AG04450 (cell line): ENCODE measurements around the gene LRIG1. TPM values are rescaled to one million over a fixed set of nuclear protein-coding genes. Genes with fewer than 3 reads are reported as not detected.

ENCODE experiments used
- CTCF ChIA-PET: fragments of 300-600, 350-600 bp; formaldehyde crosslinking; extraction: SDS; loops from one replicate; lab custom pipeline; 2022; ENCODE audit warnings: antibody characterized with exemption, inconsistent platforms; lab: Charles Lee
- POLR2A ChIA-PET: fragments of 350-600 bp; formaldehyde crosslinking; extraction: SDS; loops from one replicate; lab custom pipeline; 2021; ENCODE audit warnings: antibody characterized with exemption, inconsistent platforms; lab: Yijun Ruan, JAX
- DNase-seq: peaks from one replicate; pipeline ENCODE4 v3.0.0-alpha.2; 2011; ENCODE audit warnings: low read depth, low spot score
- H3K27ac ChIP-seq: one replicate; pipeline ENCODE4 v1.5.1; 2012; ENCODE audit warnings: low read depth, low read length, control low read depth
- H3K27me3 ChIP-seq: one replicate; pipeline ENCODE4 v1.6.0; 2012; ENCODE audit warnings: low read length; ENCODE audit not compliant: control insufficient read depth, insufficient read depth
- H3K4me3 ChIP-seq: 2 replicates; pipeline ENCODE4 v1.5.1; 2011; ENCODE audit warnings: mild to moderate bottlenecking, low read depth, low read length, control low read depth
- H3K9me3 ChIP-seq: 2 replicates; pipeline ENCODE4 v1.5.1; 2012; ENCODE audit warnings: low read length; ENCODE audit not compliant: control insufficient read depth, insufficient read depth
- CTCF ChIP-seq: IDR thresholded peaks from 2 replicates; pipeline ENCODE4 v1.5.1; 2011; ENCODE audit warnings: low read depth, low read length, control low read depth, inconsistent platforms
- polyA plus RNA-seq: library from polyadenylated mRNA; depleted of rRNA; stranded (reverse); fragments of >200 nt; gene quantifications from 2 replicates; pipeline ENCODE4 v1.2.3, GENCODE V29; 2011

Gene LRIG1
- polyA plus RNA-seq, 1 experiment = 68.3 TPM

DNA sequence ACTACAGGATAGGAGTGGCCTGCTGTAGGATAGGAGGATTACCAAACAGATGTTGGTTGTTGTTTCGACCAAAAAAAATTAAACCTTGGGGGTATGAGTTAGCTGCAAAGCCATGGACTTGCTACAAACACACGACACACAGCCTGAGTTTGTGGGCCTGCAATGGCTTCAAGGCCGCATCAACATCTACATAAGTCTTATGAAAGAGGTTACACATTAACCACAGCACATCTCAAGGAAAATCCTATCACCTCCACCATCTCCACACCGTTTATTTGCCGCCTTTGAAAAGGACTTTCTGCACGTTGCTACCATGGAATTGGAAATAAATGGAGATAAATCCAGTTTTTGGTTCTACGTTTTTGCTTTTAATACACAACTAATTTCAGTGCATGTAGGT, 23.0 kb downstream of the LRIG1 start:
- TF ChIP-seq CTCF = no peak
- ChIA-PET POLR2A (no interaction called here), CTCF (no interaction called here)
- Histone ChIP-seq H3K27me3 (no peaks in the 10 kb centered on the region), H3K27ac (no peak overlapping the region), H3K4me3 (no peak overlapping the region), H3K9me3 (no peaks in the 10 kb centered on the region)
- DNase-seq = no peak

DNA sequence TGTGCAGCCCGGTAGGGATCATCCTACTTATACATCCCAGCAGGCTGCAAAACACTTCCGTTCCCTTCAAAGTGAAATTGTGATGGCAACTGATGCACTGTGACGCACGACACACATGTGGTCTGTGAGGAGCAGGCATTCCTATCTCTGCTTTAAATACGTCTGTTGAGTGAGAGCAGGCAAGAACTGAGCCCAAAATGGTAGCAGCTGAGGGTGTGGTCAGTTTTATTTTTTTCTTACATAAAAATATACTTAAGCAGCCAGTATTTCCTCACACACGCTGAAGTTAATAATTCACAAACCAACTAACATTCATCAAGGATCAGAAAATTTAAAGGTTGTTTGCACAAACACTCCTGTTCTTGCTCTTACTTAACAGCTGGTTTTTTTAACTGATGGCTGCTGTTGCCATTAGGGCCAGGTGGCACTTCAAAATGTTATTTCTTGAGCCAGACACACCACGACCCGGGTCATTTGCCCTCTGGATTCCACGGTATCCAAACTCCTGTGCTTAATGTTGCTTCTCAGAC, 23.9 kb downstream of the LRIG1 start:
- H3K4me3 ChIP-seq = no peak overlapping the region
- TF ChIP-seq CTCF = no peak
- POLR2A ChIA-PET = no interaction called here
- no peak for DNase-seq
- no peaks in the 10 kb centered on the region for H3K9me3 ChIP-seq
- CTCF ChIA-PET = no interaction called here
- no peak overlapping the region for H3K27ac ChIP-seq
- no peaks in the 10 kb centered on the region for H3K27me3 ChIP-seq

- no peak for DNase-seq
- Histone ChIP-seq H3K27me3 (no peaks in the 10 kb centered on the region), H3K9me3 (no peaks in the 10 kb centered on the region), H3K27ac (no peak overlapping the region), H3K4me3 (no peak overlapping the region)
- ChIA-PET POLR2A (no interaction called here), CTCF (interaction anchor here (1.2 kb wide), 1 partner anchor 347 kb away, joined by 3 read pairs; no protein-coding TSS in a partner anchor)
- TF ChIP-seq CTCF = no peak
Measured at GRCh38 chr3:66475386-66476020, 25.3 kb downstream of the LRIG1 start.

- TF ChIP-seq CTCF = no peak
- DNase-seq = no peak
- H3K27ac ChIP-seq = peak overlapping the region; percentile 52
- ChIA-PET POLR2A (interaction anchor here (0.6 to 1.5 kb wide), 4 partner anchors 8 to 41 kb away, joined by 3 to 7 read pairs (median 4); no protein-coding TSS in a partner anchor), CTCF (interaction anchor here (0.8 to 1.3 kb wide), 4 partner anchors 18 to 349 kb away, joined by 3 to 6 read pairs (median 4); no protein-coding TSS in a partner anchor)
- no peak overlapping the region; the same call in 1 of the 2 replicates for H3K4me3 ChIP-seq
- no peaks in the 10 kb centered on the region for H3K27me3 ChIP-seq
- no peaks in the 10 kb centered on the region for H3K9me3 ChIP-seq
Measured at GRCh38 chr3:66473692-66474091, 27.1 kb downstream of the LRIG1 start.

- CTCF ChIA-PET = interaction anchor here (0.8 to 1.3 kb wide), 4 partner anchors 18 to 349 kb away, joined by 3 to 6 read pairs (median 4); no protein-coding TSS in a partner anchor
- no peak overlapping the region for H3K4me3 ChIP-seq
- no peak for DNase-seq
- no peaks in the 10 kb centered on the region for H3K9me3 ChIP-seq
- TF ChIP-seq CTCF = no peak
- peak overlapping the region; percentile 52 for H3K27ac ChIP-seq
- POLR2A ChIA-PET = interaction anchor here (1.1 to 1.5 kb wide), 3 partner anchors 9 to 13 kb away, joined by 3 to 7 read pairs (median 4); no protein-coding TSS in a partner anchor
- no peaks in the 10 kb centered on the region for H3K27me3 ChIP-seq
Measured at GRCh38 chr3:66473181-66473580, 27.6 kb downstream of the LRIG1 start.
